ENCODE results near the gene ZNF784. TPM values are rescaled to one million over a fixed set of nuclear protein-coding genes. Genes with fewer than 3 reads are reported as not detected.

Gene ZNF784
- total and polyA plus RNA-seq, 9 of the 15 experiments (the other 6 are each of a cell fraction or from before 2014, with no cell fraction given): 0.14 to 6.1 (median 2.1) TPM

DNA sequence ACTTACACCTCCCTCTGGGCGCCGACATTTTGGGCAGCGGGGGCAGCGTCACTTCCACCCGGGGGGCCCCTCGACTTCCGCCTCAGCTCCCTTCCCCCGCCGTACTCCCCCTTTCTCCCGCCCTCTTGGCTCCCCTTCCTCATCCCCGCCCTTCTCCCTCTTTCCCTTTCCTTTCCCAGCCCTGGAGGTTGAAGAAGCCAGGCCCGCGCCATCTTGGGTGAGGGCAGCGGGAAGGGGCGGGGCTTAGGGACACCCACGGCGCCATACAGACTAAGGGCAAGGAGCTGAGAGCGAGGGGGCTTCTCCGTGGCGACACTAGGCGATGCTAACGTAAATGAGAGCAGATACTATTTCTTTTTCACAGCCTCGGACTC lies 24.9 kb downstream of the ZNF784 start, which contains the start of gene FIZ1 (continued):
- TF ChIP-seq HDAC8 (tag; IDR thresholded peaks at IDR 0.05): no peak
- TF ChIP-seq, protein P1, sequence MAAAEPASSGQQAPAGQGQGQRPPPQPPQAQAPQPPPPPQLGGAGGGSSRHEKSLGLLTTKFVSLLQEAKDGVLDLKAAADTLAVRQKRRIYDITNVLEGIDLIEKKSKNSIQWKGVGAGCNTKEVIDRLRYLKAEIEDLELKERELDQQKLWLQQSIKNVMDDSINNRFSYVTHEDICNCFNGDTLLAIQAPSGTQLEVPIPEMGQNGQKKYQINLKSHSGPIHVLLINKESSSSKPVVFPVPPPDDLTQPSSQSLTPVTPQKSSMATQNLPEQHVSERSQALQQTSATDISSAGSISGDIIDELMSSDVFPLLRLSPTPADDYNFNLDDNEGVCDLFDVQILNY (CRISPR knock-in tag; IDR thresholded peaks at IDR 0.05): no peak
- TF ChIP-seq, protein P2, sequence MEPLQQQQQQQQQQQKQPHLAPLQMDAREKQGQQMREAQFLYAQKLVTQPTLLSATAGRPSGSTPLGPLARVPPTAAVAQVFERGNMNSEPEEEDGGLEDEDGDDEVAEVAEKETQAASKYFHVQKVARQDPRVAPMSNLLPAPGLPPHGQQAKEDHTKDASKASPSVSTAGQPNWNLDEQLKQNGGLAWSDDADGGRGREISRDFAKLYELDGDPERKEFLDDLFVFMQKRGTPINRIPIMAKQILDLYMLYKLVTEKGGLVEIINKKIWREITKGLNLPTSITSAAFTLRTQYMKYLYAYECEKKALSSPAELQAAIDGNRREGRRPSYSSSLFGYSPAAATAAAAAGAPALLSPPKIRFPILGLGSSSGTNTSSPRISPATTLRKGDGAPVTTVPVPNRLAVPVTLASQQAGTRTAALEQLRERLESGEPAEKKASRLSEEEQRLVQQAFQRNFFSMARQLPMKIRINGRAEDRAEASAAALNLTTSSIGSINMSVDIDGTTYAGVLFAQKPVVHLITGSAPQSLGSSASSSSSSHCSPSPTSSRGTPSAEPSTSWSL (CRISPR knock-in tag; IDR thresholded peaks at IDR 0.05; ENCODE audit: borderline replicate concordance): no peak
- no peak for TF ChIP-seq KLF1 (tag; IDR thresholded peaks at IDR 0.05)
- no peak for TF ChIP-seq RUNX1 (IDR thresholded peaks at IDR 0.05; ENCODE audit: low read depth)
- TF ChIP-seq ZNF717 (CRISPR knock-in tag; IDR thresholded peaks at IDR 0.05): no peak
- no peak for TF ChIP-seq IFI16 (CRISPR knock-in tag; IDR thresholded peaks at IDR 0.05)
- TF ChIP-seq RBM22 (IDR thresholded peaks at IDR 0.05; ENCODE audit: low read depth, low read length, poor library complexity, severe bottlenecking): no peak
- TF ChIP-seq ILK (tag; IDR thresholded peaks at IDR 0.05; ENCODE audit: borderline replicate concordance, low read depth): no peak
- TF ChIP-seq TBP (optimal IDR thresholded peaks at IDR 0.05; ENCODE audit: low read depth, low read length): no peak
- TF ChIP-seq, protein P3, sequence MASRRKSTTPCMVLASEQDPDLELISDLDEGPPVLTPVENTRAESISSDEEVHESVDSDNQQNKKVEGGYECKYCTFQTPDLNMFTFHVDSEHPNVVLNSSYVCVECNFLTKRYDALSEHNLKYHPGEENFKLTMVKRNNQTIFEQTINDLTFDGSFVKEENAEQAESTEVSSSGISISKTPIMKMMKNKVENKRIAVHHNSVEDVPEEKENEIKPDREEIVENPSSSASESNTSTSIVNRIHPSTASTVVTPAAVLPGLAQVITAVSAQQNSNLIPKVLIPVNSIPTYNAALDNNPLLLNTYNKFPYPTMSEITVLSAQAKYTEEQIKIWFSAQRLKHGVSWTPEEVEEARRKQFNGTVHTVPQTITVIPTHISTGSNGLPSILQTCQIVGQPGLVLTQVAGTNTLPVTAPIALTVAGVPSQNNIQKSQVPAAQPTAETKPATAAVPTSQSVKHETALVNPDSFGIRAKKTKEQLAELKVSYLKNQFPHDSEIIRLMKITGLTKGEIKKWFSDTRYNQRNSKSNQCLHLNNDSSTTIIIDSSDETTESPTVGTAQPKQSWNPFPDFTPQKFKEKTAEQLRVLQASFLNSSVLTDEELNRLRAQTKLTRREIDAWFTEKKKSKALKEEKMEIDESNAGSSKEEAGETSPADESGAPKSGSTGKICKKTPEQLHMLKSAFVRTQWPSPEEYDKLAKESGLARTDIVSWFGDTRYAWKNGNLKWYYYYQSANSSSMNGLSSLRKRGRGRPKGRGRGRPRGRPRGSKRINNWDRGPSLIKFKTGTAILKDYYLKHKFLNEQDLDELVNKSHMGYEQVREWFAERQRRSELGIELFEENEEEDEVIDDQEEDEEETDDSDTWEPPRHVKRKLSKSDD (conservative IDR thresholded peaks at IDR 0.05; ENCODE audit: low read length): no peak
- TF ChIP-seq KLF13 (tag; IDR thresholded peaks at IDR 0.05; ENCODE audit: borderline replicate concordance, low read depth): no peak
- TF ChIP-seq, protein P4, sequence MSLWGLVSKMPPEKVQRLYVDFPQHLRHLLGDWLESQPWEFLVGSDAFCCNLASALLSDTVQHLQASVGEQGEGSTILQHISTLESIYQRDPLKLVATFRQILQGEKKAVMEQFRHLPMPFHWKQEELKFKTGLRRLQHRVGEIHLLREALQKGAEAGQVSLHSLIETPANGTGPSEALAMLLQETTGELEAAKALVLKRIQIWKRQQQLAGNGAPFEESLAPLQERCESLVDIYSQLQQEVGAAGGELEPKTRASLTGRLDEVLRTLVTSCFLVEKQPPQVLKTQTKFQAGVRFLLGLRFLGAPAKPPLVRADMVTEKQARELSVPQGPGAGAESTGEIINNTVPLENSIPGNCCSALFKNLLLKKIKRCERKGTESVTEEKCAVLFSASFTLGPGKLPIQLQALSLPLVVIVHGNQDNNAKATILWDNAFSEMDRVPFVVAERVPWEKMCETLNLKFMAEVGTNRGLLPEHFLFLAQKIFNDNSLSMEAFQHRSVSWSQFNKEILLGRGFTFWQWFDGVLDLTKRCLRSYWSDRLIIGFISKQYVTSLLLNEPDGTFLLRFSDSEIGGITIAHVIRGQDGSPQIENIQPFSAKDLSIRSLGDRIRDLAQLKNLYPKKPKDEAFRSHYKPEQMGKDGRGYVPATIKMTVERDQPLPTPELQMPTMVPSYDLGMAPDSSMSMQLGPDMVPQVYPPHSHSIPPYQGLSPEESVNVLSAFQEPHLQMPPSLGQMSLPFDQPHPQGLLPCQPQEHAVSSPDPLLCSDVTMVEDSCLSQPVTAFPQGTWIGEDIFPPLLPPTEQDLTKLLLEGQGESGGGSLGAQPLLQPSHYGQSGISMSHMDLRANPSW (CRISPR knock-in tag; IDR thresholded peaks at IDR 0.05): no peak
- peak; percentile 48; the same call in 1 of the 2 replicates for TF ChIP-seq SUPT5H (IDR thresholded peaks at IDR 0.05)
- no peak for TF ChIP-seq ZNF212 (CRISPR knock-in tag; IDR thresholded peaks at IDR 0.05)
- TF ChIP-seq JUNB (CRISPR knock-in tag; conservative IDR thresholded peaks at IDR 0.05): no peak
- TF ChIP-seq, protein P5, sequence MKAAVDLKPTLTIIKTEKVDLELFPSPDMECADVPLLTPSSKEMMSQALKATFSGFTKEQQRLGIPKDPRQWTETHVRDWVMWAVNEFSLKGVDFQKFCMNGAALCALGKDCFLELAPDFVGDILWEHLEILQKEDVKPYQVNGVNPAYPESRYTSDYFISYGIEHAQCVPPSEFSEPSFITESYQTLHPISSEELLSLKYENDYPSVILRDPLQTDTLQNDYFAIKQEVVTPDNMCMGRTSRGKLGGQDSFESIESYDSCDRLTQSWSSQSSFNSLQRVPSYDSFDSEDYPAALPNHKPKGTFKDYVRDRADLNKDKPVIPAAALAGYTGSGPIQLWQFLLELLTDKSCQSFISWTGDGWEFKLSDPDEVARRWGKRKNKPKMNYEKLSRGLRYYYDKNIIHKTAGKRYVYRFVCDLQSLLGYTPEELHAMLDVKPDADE (conservative IDR thresholded peaks at IDR 0.05; ENCODE audit: control insufficient read depth, low read depth, low read length): no peak
- TF ChIP-seq, protein P6, sequence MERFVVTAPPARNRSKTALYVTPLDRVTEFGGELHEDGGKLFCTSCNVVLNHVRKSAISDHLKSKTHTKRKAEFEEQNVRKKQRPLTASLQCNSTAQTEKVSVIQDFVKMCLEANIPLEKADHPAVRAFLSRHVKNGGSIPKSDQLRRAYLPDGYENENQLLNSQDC (CRISPR knock-in tag; IDR thresholded peaks at IDR 0.05): no peak
- TF ChIP-seq, protein P7, sequence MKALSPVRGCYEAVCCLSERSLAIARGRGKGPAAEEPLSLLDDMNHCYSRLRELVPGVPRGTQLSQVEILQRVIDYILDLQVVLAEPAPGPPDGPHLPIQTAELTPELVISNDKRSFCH (CRISPR knock-in tag; IDR thresholded peaks at IDR 0.05): no peak
- TF ChIP-seq, protein P7 (tag; IDR thresholded peaks at IDR 0.05): no peak

All from K562 (cell line).